Gastrocnemius medialis (tissue), 4 donors: ENCODE data around the gene RAB17.

Experiments
- POLR2A ChIP-seq, 2 donors: fragments of 450-650 bp; IDR thresholded peaks; one replicate each; pipeline ENCODE4 v1.6.1; 2017; ENCODE audit warnings: antibody characterized with exemption in 2 of 2, mild to moderate bottlenecking in 2 of 2, moderate library complexity in 2 of 2
- TF ChIP-seq, protein P1 (sequence below), 5 experiments: fragments of 450-650 bp in 3 of 5; fragments of 200-600 bp in 2 of 5; sonication (generic) in 2 of 5; IDR thresholded peaks in 4 of 5; conservative IDR thresholded peaks in 1 of 5; 1 replicate in 4 of 5; 2 replicates in 1 of 5; pipeline ENCODE4 v1.5.1; 2016 to 2019; ENCODE audit warnings: antibody characterized with exemption in 5 of 5, mild to moderate bottlenecking in 3 of 5, moderate library complexity in 3 of 5

DNA sequence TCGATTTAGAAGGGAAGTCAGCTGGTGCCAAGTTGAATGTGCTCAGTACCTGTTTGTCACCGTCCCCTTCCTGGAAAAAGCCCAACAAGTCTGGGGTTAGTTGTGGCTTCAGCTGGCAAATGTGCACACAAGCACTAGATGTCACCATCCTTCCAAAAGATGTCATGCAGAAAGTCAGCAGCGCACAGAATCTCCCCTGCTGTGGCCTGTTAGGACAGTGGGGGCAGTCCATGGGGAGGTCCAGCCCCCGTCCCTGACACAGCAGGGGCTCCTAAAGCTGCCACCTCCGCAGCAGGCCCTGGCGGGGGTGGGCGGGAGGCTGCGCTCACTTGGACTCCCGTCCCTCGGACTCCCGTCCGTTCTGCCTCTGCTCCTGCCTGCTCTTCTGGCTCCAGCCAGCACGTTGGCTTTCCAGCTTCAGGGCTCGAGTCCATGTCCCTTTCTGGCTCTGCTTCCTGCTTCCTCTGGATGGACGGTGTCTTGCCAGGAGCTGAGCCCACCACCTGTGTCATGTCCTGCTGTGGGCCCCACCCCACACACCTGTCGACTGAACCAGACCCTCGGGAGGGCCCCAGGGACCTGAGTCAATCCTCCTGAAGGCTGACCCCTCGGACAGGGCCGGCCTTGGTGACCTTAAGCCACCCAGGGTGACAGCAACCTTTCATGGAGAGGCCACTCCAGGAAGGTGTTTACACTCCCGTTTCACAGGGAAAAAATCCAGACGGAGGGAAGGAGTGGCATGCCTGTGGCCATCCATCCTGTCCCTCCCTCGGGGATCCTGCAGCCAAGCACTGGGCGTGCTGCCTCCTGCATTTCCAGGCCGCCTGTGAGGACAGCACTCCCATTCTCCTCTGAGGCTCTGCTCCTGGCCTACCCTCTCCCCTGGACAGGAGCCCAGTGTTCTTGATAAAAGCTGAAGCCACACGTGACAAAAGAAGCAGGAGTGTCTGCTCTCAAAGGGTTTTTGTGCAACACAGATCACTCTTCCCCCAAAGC is 8.5 kb downstream of the RAB17 start:
- no peak for TF ChIP-seq POLR2A (IDR thresholded peaks at IDR 0.05)
- TF ChIP-seq, protein P1, sequence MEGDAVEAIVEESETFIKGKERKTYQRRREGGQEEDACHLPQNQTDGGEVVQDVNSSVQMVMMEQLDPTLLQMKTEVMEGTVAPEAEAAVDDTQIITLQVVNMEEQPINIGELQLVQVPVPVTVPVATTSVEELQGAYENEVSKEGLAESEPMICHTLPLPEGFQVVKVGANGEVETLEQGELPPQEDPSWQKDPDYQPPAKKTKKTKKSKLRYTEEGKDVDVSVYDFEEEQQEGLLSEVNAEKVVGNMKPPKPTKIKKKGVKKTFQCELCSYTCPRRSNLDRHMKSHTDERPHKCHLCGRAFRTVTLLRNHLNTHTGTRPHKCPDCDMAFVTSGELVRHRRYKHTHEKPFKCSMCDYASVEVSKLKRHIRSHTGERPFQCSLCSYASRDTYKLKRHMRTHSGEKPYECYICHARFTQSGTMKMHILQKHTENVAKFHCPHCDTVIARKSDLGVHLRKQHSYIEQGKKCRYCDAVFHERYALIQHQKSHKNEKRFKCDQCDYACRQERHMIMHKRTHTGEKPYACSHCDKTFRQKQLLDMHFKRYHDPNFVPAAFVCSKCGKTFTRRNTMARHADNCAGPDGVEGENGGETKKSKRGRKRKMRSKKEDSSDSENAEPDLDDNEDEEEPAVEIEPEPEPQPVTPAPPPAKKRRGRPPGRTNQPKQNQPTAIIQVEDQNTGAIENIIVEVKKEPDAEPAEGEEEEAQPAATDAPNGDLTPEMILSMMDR (IDR thresholded peaks at IDR 0.05 in 4 of 5, conservative IDR thresholded peaks at IDR 0.05 in 1 of 5), result peak in 4 of 5 experiments; percentile 27 to 56 (median 46)
